ENCODE results near the gene MEGF10. TPM values are rescaled to one million over a fixed set of nuclear protein-coding genes. Genes with fewer than 3 reads are reported as not detected.

The MEGF10 gene
- total and polyA plus RNA-seq, 2 of the 8 experiments (the other 6 are each of a cell fraction or from before 2014, with no cell fraction given), result 38.2 to 53.1 TPM

GRCh38 chr5:127416906-127417305, 126.3 kb downstream of the MEGF10 start:
- CTCF ChIA-PET (ENCODE audit: partially characterized antibody), result interaction anchor here (0.6 to 1.1 kb wide), 5 partner anchors 12 to 390 kb away, joined by 3 read pairs; no protein-coding TSS in a partner anchor

More at GRCh38 chr5:127416906-127417305, 126.3 kb downstream of the MEGF10 start:
- DNase-seq (ENCODE audit: low read depth in 1 of 2, low spot score in 2 of 2) (no peak), FAIRE-seq (no peak)
- Histone ChIP-seq H4K8ac (ENCODE audit: extremely low read depth, insufficient read depth, low read length) (no peak overlapping the region), H3K23ac (ENCODE audit: insufficient read length) (no peak overlapping the region), H2BK5ac (ENCODE audit: low read depth, low read length) (no peak overlapping the region), H3K9ac (replicated peaks in 1 of 4; ENCODE audit: extremely low read depth in 1 of 4, low read depth in 3 of 4, low read length in 3 of 4) (no peak overlapping the region), H3K36me3 (ENCODE audit: control insufficient read depth in 2 of 4, insufficient read depth in 4 of 4, low read length in 3 of 4) (peaks cover 0 to 13% (median 4%) of the 10 kb centered on the region in 4 experiments; a peak in 6 of 8 replicates), H2BK120ac (replicated peaks; ENCODE audit: low read depth, low read length) (no peak overlapping the region), H3K4ac (replicated peaks; ENCODE audit: insufficient read length, low read depth, low read length) (no peak overlapping the region), H2AFZ (ENCODE audit: low read length) (no peak overlapping the region), H4K91ac (replicated peaks; ENCODE audit: insufficient read length, low read length) (no peak overlapping the region), H2BK12ac (ENCODE audit: low read depth, low read length) (no peak overlapping the region), H3K18ac (ENCODE audit: extremely low read depth, low read length) (no peak overlapping the region), H3K4me3 (ENCODE audit: extremely low read depth in 1 of 4, insufficient read depth in 2 of 4, low read depth in 3 of 4, low read length in 4 of 4) (no peak overlapping the region), H3K9me3 (ENCODE audit: insufficient read depth in 2 of 2, low read depth in 1 of 2, low read length in 1 of 2) (no peaks in the 10 kb centered on the region), H3K79me2 (ENCODE audit: control insufficient read depth in 1 of 2, insufficient read depth in 2 of 2, low read length in 2 of 2) (no peaks in the 10 kb centered on the region), H4K20me1 (replicated peaks in 1 of 2; ENCODE audit: control insufficient read depth in 1 of 2, insufficient read depth in 2 of 2, low read length in 2 of 2) (no peaks in the 10 kb centered on the region), H3K27ac (ENCODE audit: low read depth, low read length) (no peak overlapping the region), H3K4me1 (replicated peaks in 1 of 4; ENCODE audit: control insufficient read depth in 3 of 4, insufficient read depth in 4 of 4, low read length in 3 of 4) (no peaks in the 10 kb centered on the region; a peak in 1 of 7 replicates), H2BK15ac (ENCODE audit: low read length) (no peak overlapping the region), H3K23me2 (ENCODE audit: low read depth, low read length) (no peaks in the 10 kb centered on the region), H3K56ac (replicated peaks; ENCODE audit: insufficient read length, low read depth, low read length) (no peak overlapping the region), H4K5ac (ENCODE audit: insufficient read length, low read depth, low read length) (no peak overlapping the region), H3K4me2 (ENCODE audit: insufficient read depth in 1 of 2, low read depth in 2 of 2, low read length in 2 of 2) (no peak overlapping the region), H3K79me1 (ENCODE audit: low read depth, low read length) (no peaks in the 10 kb centered on the region), H2AK5ac (ENCODE audit: low read depth, low read length) (no peak overlapping the region), H3K27me3 (replicated peaks in 1 of 4; ENCODE audit: control insufficient read depth in 3 of 4, extremely low read depth in 1 of 4, insufficient read depth in 3 of 4, low read length in 3 of 4) (no peaks in the 10 kb centered on the region), H2BK20ac (ENCODE audit: low read length) (no peak overlapping the region), H3K14ac (ENCODE audit: insufficient read length) (no peak overlapping the region)
- 95% methylated on average over 4 of the region's 4 CpGs; no CpG with 5 or more reads in 1 of the 2 experiments for WGBS, 2 experiments (ENCODE audit: extremely low coverage in 1 of 2, insufficient coverage in 1 of 2, insufficient read length in 1 of 2, insufficient replicate concordance in 2 of 2, low coverage in 1 of 2, low lambda C conversion rate in 2 of 2, missing lambda C conversion rate in 1 of 2)
- POLR2A ChIA-PET (ENCODE audit: partially characterized antibody), result interaction anchor here (0.6 kb wide), 1 partner anchor 90 kb away, joined by 3 read pairs; no protein-coding TSS in a partner anchor
- TF ChIP-seq TCF12 (IDR thresholded peaks at IDR 0.05; ENCODE audit: low read depth, low read length) (no peak), ATF2 (IDR thresholded peaks at IDR 0.05; ENCODE audit: low read length) (no peak), ASH2L (IDR thresholded peaks at IDR 0.05; ENCODE audit: low read length) (no peak), ATF3 (IDR thresholded peaks at IDR 0.05; ENCODE audit: insufficient read depth, low read depth, low read length) (no peak), GTF2F1 (IDR thresholded peaks at IDR 0.05; ENCODE audit: borderline replicate concordance, low read depth, low read length) (no peak), EZH2 (IDR thresholded peaks at IDR 0.05; ENCODE audit: low read depth, low read length, severe bottlenecking) (no peak), SAP30 (IDR thresholded peaks at IDR 0.05; ENCODE audit: insufficient read depth, insufficient replicate concordance, low read length) (no peak)

Data from H1 (cell line).